Caco-2 (cell line): ENCODE results near the gene CLPSL2. TPM values are rescaled to one million over a fixed set of nuclear protein-coding genes. Genes with fewer than 3 reads are reported as not detected.

Experiments used
- BruUV-seq: library from RNA; stranded (reverse); fragments of 400-500 nt; replicated peaks from 2 replicates; lab custom pipeline; 2021; lab: Mats Ljungman, UMichigan
- CTCF ChIA-PET: fragments of 300-600 bp; sonication (Branson Sonifier 250); formaldehyde crosslinking; loops from one replicate; lab custom pipeline; 2022; ENCODE audit warnings: antibody characterized with exemption; lab: Charles Lee
- POLR2A ChIA-PET: fragments of 300-600 bp; sonication (Branson Sonifier 250); formaldehyde crosslinking; loops from one replicate; lab custom pipeline; 2022; ENCODE audit warnings: antibody characterized with exemption; lab: Charles Lee
- DNase-seq, 2 experiments: peaks; one replicate each; pipeline versions ENCODE4 v3.0.0 to v3.0.0-alpha.2; 2020 to 2022
- H3K27me3 ChIP-seq: replicated peaks from 2 replicates; pipeline ENCODE4 v1.6.0; 2011; ENCODE audit warnings: low read length; ENCODE audit not compliant: control insufficient read depth, insufficient read depth
- H3K36me3 ChIP-seq: 2 replicates; pipeline ENCODE4 v1.5.1; 2011; ENCODE audit warnings: low read length; ENCODE audit not compliant: control insufficient read depth, insufficient read depth
- H3K4me1 ChIP-seq: fragments of 250-450 bp; sonication (Bioruptor Pico); 2 replicates; pipeline ENCODE4 v1.5.1; 2020; ENCODE audit warnings: mild to moderate bottlenecking
- H3K4me3 ChIP-seq: 2 replicates; pipeline ENCODE4 v1.5.1; 2011; ENCODE audit warnings: low read depth, mild to moderate bottlenecking, control low read depth, low read length
- H3K9me3 ChIP-seq: fragments of 250-450 bp; sonication (Bioruptor Pico); 2 replicates; pipeline ENCODE4 v1.5.1; 2020; ENCODE audit warnings: mild to moderate bottlenecking, moderate library complexity
- H3K27ac Mint-ChIP-seq: one replicate; pipeline ENCODE4 v1.8.0; 2022; ENCODE audit warnings: mixed read lengths; ENCODE audit not compliant: unreplicated experiment
- H3K27me3 Mint-ChIP-seq: one replicate; pipeline ENCODE4 v1.8.0; 2022; ENCODE audit warnings: mixed read lengths; ENCODE audit not compliant: insufficient read depth, unreplicated experiment
- H3K36me3 Mint-ChIP-seq: one replicate; pipeline ENCODE4 v1.8.0; 2022; ENCODE audit warnings: mild to moderate bottlenecking, mixed read lengths; ENCODE audit not compliant: insufficient read depth, unreplicated experiment
- H3K4me1 Mint-ChIP-seq: one replicate; pipeline ENCODE4 v1.8.0; 2022; ENCODE audit warnings: low read depth, mixed read lengths; ENCODE audit not compliant: unreplicated experiment
- H3K4me3 Mint-ChIP-seq: one replicate; pipeline ENCODE4 v1.8.0; 2022; ENCODE audit warnings: mild to moderate bottlenecking, moderate library complexity, mixed read lengths; ENCODE audit not compliant: unreplicated experiment
- H3K9me3 Mint-ChIP-seq: one replicate; pipeline ENCODE4 v1.8.0; 2022; ENCODE audit warnings: mixed read lengths; ENCODE audit not compliant: unreplicated experiment
- intact Hi-C: fragments of 100-400 bp; cut with micrococcal nuclease; formaldehyde crosslinking; loops from one replicate; pipeline ENCODE4 v1.10.0; 2022; ENCODE audit not compliant: unreplicated experiment
- total RNA-seq: library from RNA; stranded (reverse); gene quantifications from 2 replicates; pipeline ENCODE4 v1.2.3, GENCODE V29; 2022
- TF ChIP-seq, protein P1 (sequence below), 2 experiments: fragments of 200-600 bp in 1 of 2; IDR thresholded peaks; 1 replicate in 1 of 2; 2 replicates in 1 of 2; pipeline versions ENCODE4 v1.5.1 to v1.8.0; 2011 to 2022; ENCODE audit warnings: antibody characterized with exemption in 1 of 2, control low read depth in 1 of 2, inconsistent platforms in 1 of 2, low read depth in 1 of 2, low read length in 1 of 2, mild to moderate bottlenecking in 1 of 2, moderate library complexity in 1 of 2; ENCODE audit not compliant: insufficient read depth in 1 of 2, severe bottlenecking in 1 of 2, unreplicated experiment in 1 of 2

CLPSL2 gene
- total RNA-seq, 1 experiment from 2014 or later, result 2.0 TPM

DNA sequence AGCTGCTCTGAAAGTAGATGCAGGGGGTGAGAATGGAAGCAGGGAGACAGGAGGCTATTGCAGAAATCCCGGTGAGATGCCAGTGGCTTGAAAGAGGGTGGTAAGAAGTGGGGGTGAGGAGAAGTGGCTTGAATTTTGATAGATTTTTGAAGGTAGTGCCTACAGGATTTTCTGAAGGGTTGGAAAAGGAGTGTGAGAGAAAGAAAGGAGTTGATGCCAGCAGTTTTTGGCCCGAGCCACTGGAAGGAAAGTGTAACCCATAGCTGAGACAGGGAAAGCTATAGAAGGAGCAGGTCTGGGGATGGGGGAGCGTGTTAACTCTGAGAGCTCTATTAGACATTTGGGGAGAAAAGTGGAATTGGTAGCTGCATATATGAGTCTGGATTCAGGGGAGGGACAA, 29.9 kb upstream of the CLPSL2 start:
- Histone ChIP-seq H3K27me3 (no peaks in the 10 kb centered on the region), H3K36me3 (no peaks in the 10 kb centered on the region), H3K4me3 (no peak overlapping the region), H3K4me1 (no peaks in the 10 kb centered on the region), H3K9me3 (no peaks in the 10 kb centered on the region; the same call in 1 of the 2 replicates)
- Mint-ChIP-seq H3K27me3 (peaks cover 2% of the 10 kb centered on the region), H3K4me3 (no peak overlapping the region), H3K9me3 (no peaks in the 10 kb centered on the region), H3K36me3 (no peaks in the 10 kb centered on the region), H3K27ac (no peak overlapping the region), H3K4me1 (no peaks in the 10 kb centered on the region)
- ChIA-PET POLR2A (interaction anchor here (0.7 kb wide), 1 partner anchor 17 kb away, joined by 7 read pairs; no protein-coding TSS in a partner anchor), CTCF (no interaction called here)
- no TSS peak for BruUV-seq
- no peak for DNase-seq
- intact Hi-C loops, result no loop called here
- TF ChIP-seq, protein P1, sequence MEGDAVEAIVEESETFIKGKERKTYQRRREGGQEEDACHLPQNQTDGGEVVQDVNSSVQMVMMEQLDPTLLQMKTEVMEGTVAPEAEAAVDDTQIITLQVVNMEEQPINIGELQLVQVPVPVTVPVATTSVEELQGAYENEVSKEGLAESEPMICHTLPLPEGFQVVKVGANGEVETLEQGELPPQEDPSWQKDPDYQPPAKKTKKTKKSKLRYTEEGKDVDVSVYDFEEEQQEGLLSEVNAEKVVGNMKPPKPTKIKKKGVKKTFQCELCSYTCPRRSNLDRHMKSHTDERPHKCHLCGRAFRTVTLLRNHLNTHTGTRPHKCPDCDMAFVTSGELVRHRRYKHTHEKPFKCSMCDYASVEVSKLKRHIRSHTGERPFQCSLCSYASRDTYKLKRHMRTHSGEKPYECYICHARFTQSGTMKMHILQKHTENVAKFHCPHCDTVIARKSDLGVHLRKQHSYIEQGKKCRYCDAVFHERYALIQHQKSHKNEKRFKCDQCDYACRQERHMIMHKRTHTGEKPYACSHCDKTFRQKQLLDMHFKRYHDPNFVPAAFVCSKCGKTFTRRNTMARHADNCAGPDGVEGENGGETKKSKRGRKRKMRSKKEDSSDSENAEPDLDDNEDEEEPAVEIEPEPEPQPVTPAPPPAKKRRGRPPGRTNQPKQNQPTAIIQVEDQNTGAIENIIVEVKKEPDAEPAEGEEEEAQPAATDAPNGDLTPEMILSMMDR (IDR thresholded peaks at IDR 0.05; ENCODE audit: insufficient read depth in 1 of 2, low read depth in 1 of 2, low read length in 1 of 2, severe bottlenecking in 1 of 2, unreplicated experiment in 1 of 2), result no peak

DNA sequence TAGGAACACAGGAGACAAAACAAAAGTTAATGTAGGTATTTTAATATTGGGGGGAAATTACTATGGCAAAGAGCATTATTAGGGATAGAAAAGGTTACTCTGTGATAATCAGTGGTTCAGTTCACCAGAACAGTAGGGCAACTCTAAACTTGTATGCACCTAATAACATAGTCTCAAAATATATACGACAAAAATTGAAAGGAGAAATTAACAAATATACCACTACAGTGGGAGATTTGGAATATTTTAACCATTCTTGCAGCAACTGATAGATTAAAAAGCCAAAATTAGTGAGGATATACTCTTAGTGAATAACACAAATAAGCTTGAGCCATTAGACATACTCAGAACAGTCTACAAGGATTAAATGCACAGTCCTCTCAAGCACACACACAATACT, 28.5 kb upstream of the CLPSL2 start:
- Histone ChIP-seq H3K36me3 (no peaks in the 10 kb centered on the region), H3K4me3 (no peak overlapping the region), H3K27me3 (no peaks in the 10 kb centered on the region), H3K4me1 (no peaks in the 10 kb centered on the region), H3K9me3 (no peaks in the 10 kb centered on the region; the same call in 1 of the 2 replicates)
- DNase-seq, result no peak
- no peak overlapping the region for H3K4me3 Mint-ChIP-seq
- H3K36me3 Mint-ChIP-seq, result no peaks in the 10 kb centered on the region
- ChIA-PET CTCF (no interaction called here), POLR2A (no interaction called here)
- no peak overlapping the region for H3K27ac Mint-ChIP-seq
- no TSS peak for BruUV-seq
- intact Hi-C loops, result no loop called here
- no peaks in the 10 kb centered on the region for H3K4me1 Mint-ChIP-seq
- peaks cover 6% of the 10 kb centered on the region for H3K27me3 Mint-ChIP-seq
- H3K9me3 Mint-ChIP-seq, result no peaks in the 10 kb centered on the region
- TF ChIP-seq, protein P1 (IDR thresholded peaks at IDR 0.05; ENCODE audit: insufficient read depth in 1 of 2, low read depth in 1 of 2, low read length in 1 of 2, severe bottlenecking in 1 of 2, unreplicated experiment in 1 of 2), result no peak

DNA sequence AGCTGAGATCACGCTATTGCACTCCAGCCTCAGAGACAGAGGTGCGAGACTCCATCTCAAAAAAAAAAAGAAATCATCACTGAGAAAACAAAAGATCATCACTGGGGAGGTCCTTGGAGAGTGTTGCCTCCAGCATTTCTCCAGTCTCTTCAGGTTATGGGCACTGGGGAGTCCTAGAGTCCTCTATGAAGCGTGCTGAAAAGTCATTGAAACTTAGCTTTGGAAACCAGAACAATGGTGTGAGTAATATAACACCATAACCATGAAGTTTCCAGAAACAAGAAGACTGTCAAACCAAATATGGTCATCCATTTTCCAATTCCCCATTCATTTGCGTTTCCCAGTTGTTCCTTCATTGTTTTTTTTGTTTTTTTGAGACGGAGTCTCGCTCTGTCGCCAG, 25.8 kb upstream of the CLPSL2 start:
- Mint-ChIP-seq H3K36me3 (no peaks in the 10 kb centered on the region), H3K27ac (no peak overlapping the region), H3K4me1 (no peaks in the 10 kb centered on the region), H3K27me3 (peaks cover 6% of the 10 kb centered on the region), H3K9me3 (no peaks in the 10 kb centered on the region), H3K4me3 (no peak overlapping the region)
- DNase-seq, result no peak
- Histone ChIP-seq H3K4me1 (no peaks in the 10 kb centered on the region), H3K27me3 (no peaks in the 10 kb centered on the region), H3K9me3 (no peaks in the 10 kb centered on the region; the same call in 1 of the 2 replicates), H3K36me3 (no peaks in the 10 kb centered on the region), H3K4me3 (no peak overlapping the region)
- ChIA-PET CTCF (no interaction called here), POLR2A (no interaction called here)
- no TSS peak for BruUV-seq
- TF ChIP-seq, protein P1 (IDR thresholded peaks at IDR 0.05; ENCODE audit: insufficient read depth in 1 of 2, low read depth in 1 of 2, low read length in 1 of 2, severe bottlenecking in 1 of 2, unreplicated experiment in 1 of 2), result no peak
- intact Hi-C loops, result no loop called here
